ENCODE data around the gene TRIB2. TPM values are rescaled to one million over a fixed set of nuclear protein-coding genes. Genes with fewer than 3 reads are reported as not detected.
A peak's percentile ranks its signal among the peaks of the same experiment; 100 is the strongest.

TRIB2 gene
- total RNA-seq, 2 donors from 2014 or later = 166 to 170 TPM

DNA sequence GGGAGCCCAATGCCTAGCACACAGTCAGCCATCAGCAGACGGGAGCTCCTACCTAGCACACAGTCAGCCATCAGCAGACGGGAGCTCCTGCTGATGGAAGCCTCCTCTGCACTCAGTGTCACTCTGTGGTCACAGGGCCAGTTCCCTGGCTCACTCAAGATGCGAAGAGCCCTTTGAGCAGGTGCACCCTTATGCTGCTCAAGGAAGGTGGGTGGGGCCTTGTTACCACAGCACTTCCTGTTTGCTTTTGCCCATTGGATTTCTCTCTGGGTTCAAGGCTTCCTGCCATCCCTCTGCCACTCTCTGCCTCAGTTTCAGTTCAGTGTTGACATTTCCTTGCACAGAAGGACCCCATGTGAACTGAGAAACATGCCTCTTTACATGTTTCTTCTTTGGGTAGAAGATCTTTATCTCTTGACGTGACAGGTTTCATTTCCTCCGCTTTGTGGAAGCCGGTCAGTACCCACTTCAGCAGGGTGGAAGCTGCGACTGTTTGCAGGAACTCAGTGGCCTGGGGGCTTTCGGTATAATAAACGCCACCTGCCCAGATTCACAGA is 11.6 kb downstream of the TRIB2 start:
- peak; percentile 28 to 40 (median 33) for DNase-seq
- H3K9me3 ChIP-seq (ENCODE audit: control insufficient read depth, low read length, poor library complexity, severe bottlenecking) = no peaks in the 10 kb centered on the region
- H3K4me3 Mint-ChIP-seq = peak overlapping the region; percentile 79
- H3K36me3 Mint-ChIP-seq (ENCODE audit: low read depth) = peaks cover 12% of the 10 kb centered on the region
- peak overlapping the region; percentile 98 for H3K27ac Mint-ChIP-seq
- ATAC-seq = peak; percentile 85
- H3K27me3 Mint-ChIP-seq = no peaks in the 10 kb centered on the region
- H3K4me1 Mint-ChIP-seq = peaks cover 65% of the 10 kb centered on the region

DNA sequence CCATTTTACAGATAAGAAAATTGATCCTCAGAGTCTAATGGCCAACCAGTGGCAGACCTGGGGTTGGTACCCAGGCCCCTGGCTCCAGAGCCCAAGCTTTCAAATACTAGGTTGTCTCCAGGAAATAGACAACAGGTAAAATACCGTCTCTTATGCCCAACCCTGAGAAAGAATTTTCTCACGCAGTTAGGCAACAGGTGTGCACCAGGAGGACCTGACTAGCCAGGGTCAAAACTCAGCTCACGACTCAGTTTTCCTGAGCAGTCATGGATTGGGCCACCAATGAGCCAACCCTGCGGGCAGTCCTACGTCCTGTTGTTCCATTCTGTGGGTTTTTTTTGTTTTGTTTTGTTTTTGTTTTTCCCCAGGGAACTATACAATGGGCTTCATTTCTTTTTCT is 13.5 kb downstream of the TRIB2 start:
- no peaks in the 10 kb centered on the region for H3K9me3 ChIP-seq (ENCODE audit: control insufficient read depth, low read length, poor library complexity, severe bottlenecking)

DNA sequence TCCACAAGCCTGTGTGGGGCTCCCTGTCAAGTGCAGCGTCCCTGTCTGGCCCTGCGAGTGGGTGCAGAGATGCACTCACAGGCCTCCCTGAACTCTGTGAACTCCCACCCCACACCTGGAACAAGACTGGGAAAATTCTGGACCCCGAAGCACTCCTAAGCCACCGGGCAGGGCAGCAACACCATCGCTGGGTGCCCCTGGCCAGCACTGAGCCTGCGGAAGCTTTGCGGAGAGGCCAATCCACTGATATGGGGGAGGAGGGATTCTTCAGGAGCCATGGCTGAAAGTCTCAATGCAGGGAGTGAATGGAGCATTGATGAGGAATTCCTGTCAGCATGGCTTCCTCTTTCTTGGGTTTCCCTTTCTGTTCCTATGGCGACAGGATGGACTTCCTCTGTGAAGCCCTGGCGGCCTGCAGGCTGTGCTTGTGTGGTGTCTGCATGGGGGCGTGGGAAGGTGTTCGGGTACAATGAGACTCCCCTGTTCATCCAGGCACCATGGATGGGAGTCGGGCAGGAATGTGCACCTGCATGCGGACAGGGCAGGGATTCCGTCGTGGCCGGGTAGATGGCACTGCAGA is 15.1 kb downstream of the TRIB2 start:
- peak overlapping the region; percentile 31 for H3K4me3 Mint-ChIP-seq
- H3K4me1 Mint-ChIP-seq = peaks cover 74% of the 10 kb centered on the region
- no peaks in the 10 kb centered on the region for H3K9me3 ChIP-seq (ENCODE audit: control insufficient read depth, low read length, poor library complexity, severe bottlenecking)
- no peak for ATAC-seq
- peak overlapping the region; percentile 77 for H3K27ac Mint-ChIP-seq
- H3K36me3 Mint-ChIP-seq (ENCODE audit: low read depth) = peaks cover 9% of the 10 kb centered on the region
- DNase-seq = no peak
- H3K27me3 Mint-ChIP-seq = no peaks in the 10 kb centered on the region

More for the DNA sequence above, 13.5 kb downstream of the TRIB2 start:
- no peak overlapping the region for H3K4me3 Mint-ChIP-seq
- DNase-seq = no peak
- ATAC-seq = no peak
- no peaks in the 10 kb centered on the region for H3K27me3 Mint-ChIP-seq
- no peak overlapping the region for H3K27ac Mint-ChIP-seq
- peaks cover 2% of the 10 kb centered on the region for H3K36me3 Mint-ChIP-seq (ENCODE audit: low read depth)
- H3K4me1 Mint-ChIP-seq = peaks cover 64% of the 10 kb centered on the region

DNA sequence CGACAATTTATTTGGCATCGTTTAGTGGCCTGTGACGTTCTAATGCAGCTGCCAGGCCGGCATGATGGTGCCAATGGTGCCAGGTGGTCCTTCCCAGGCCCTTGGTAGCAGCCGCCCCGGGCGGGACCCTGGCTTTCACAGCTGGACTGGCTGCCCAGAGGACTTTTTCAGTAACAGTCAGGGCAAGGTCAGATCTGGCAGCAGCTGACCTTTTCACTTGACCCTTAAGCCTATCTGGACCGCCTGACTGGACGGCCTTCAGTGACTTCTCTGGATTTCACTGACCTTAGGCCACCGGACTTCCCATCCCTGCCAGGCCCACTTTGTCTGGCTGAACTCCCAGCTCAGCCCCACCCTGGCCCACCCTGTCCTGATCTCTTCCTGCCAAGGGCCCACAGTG is 15.9 kb downstream of the TRIB2 start:
- H3K4me3 Mint-ChIP-seq = peak overlapping the region; percentile 33
- ATAC-seq (no peak), DNase-seq (no peak)
- peaks cover 77% of the 10 kb centered on the region for H3K4me1 Mint-ChIP-seq
- H3K36me3 Mint-ChIP-seq (ENCODE audit: low read depth) = peaks cover 9% of the 10 kb centered on the region
- no peaks in the 10 kb centered on the region for H3K9me3 ChIP-seq (ENCODE audit: control insufficient read depth, low read length, poor library complexity, severe bottlenecking)
- no peaks in the 10 kb centered on the region for H3K27me3 Mint-ChIP-seq
- peak overlapping the region; percentile 43 for H3K27ac Mint-ChIP-seq

DNA sequence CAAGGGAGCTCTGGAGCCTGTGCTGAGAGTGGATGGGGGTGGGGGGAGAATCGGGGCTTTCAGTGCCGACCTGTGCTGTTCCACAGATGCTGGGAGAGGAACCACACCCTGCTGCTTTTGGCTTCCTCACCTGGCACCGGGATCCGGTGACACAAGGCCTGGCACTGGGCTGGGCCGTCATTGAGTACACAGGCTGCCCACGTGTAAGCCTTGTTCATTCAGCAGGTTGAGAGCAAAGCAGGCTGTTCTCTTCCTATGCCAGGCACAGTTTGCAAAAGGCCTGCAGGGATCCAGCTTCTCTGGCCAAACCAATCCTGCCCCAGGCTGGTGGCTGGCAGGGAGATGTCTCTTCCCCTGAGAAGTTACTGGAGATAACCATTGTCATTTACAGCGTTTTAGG is 17.1 kb downstream of the TRIB2 start:
- Mint-ChIP-seq H3K4me3 (no peak overlapping the region), H3K27ac (peak overlapping the region; percentile 43), H3K27me3 (no peaks in the 10 kb centered on the region), H3K36me3 (ENCODE audit: low read depth) (peaks cover 10% of the 10 kb centered on the region), H3K4me1 (peaks cover 71% of the 10 kb centered on the region)
- no peak for DNase-seq
- H3K9me3 ChIP-seq (ENCODE audit: control insufficient read depth, low read length, poor library complexity, severe bottlenecking) = no peaks in the 10 kb centered on the region
- ATAC-seq = no peak

GRCh38 chr2:12734914-12735654 is 18.3 kb downstream of the TRIB2 start:
- H3K9me3 ChIP-seq (ENCODE audit: control insufficient read depth, low read length, poor library complexity, severe bottlenecking) = no peaks in the 10 kb centered on the region
- H3K4me1 Mint-ChIP-seq = peaks cover 68% of the 10 kb centered on the region
- ATAC-seq (peak; percentile 64), DNase-seq (no peak)
- H3K36me3 Mint-ChIP-seq (ENCODE audit: low read depth) = peaks cover 12% of the 10 kb centered on the region
- H3K27me3 Mint-ChIP-seq = no peaks in the 10 kb centered on the region
- peak overlapping the region; percentile 75 for H3K4me3 Mint-ChIP-seq
- H3K27ac Mint-ChIP-seq = peak overlapping the region; percentile 90

DNA sequence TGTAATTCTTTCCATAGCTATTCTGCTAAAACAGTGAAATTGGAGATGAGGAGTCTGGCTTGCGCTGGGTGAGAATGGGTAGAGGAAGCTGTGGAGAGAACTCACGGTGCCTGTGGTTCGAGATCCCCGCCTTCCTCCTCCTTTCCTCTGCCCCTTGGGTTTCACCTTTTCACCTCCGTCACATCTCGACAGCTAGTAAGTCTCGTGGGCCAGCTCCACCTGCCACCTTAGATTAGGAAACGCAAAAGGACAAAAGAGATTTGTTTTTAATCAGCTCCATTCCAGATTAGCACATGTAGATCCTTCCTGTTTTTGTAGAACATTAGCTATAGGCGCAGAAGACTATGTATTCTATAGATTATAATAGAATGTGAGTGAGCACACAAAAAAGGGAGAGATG is 20.6 kb downstream of the TRIB2 start:
- Mint-ChIP-seq H3K4me3 (peak overlapping the region; percentile 12), H3K27ac (peak overlapping the region; percentile 90)

DNA sequence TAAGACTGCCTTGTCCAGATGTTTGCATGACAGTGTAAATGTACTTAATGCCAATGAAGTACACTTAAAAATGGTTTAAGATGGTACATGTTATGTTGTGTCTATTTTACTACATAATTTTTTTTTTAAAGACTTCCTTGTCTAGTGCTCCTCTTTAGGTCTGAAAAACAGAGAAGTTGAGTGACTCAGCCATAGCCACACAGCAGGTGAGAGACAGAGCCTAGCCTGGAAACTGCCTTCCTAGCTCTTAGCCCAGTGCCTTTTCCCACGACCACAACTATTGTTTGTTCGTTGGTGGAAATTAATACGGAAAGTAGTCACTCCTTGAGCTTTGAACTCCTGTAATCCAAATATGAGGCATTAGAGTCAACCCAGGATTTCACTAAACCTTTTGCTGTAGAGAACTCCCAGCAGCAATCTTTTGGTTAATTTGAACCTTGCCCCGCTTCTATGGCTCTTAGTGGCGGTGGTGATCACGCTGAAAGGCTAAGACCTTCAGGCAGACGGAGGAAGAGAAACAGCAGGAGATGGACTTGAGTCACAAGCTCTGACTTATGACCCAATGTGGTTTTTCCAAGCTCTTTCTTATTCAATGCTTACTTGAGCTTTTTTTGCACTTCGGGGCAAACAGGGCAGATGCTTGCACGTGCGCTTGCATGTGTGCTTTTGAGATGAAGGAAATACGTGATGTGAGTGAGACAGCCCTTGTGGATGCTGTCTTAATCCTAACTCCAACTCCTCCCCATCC is 21.2 kb downstream of the TRIB2 start:
- H3K27me3 Mint-ChIP-seq = no peaks in the 10 kb centered on the region
- no peaks in the 10 kb centered on the region for H3K9me3 ChIP-seq (ENCODE audit: control insufficient read depth, low read length, poor library complexity, severe bottlenecking)
- no peak for ATAC-seq
- peak overlapping the region; percentile 90 for H3K27ac Mint-ChIP-seq
- no peak for DNase-seq
- H3K36me3 Mint-ChIP-seq (ENCODE audit: low read depth) = peaks cover 19% of the 10 kb centered on the region
- no peak overlapping the region for H3K4me3 Mint-ChIP-seq
- H3K4me1 Mint-ChIP-seq = peaks cover 54% of the 10 kb centered on the region

More for the DNA sequence above, 20.6 kb downstream of the TRIB2 start:
- peak; percentile 79 for ATAC-seq
- no peak for DNase-seq
- no peaks in the 10 kb centered on the region for H3K9me3 ChIP-seq (ENCODE audit: control insufficient read depth, low read length, poor library complexity, severe bottlenecking)
- Mint-ChIP-seq H3K4me1 (peaks cover 56% of the 10 kb centered on the region), H3K27me3 (no peaks in the 10 kb centered on the region), H3K36me3 (ENCODE audit: low read depth) (peaks cover 18% of the 10 kb centered on the region)

- ATAC-seq (no peak), DNase-seq (no peak)
- H3K4me3 Mint-ChIP-seq = no peak overlapping the region
- H3K36me3 Mint-ChIP-seq (ENCODE audit: low read depth) = peaks cover 19% of the 10 kb centered on the region
- peak overlapping the region; percentile 90 for H3K27ac Mint-ChIP-seq
- H3K4me1 Mint-ChIP-seq = peaks cover 51% of the 10 kb centered on the region
- H3K27me3 Mint-ChIP-seq = no peaks in the 10 kb centered on the region
- no peaks in the 10 kb centered on the region for H3K9me3 ChIP-seq (ENCODE audit: control insufficient read depth, low read length, poor library complexity, severe bottlenecking)
Measured at GRCh38 chr2:12739721-12740254, 23.1 kb downstream of the TRIB2 start.

GRCh38 chr2:12741380-12741779 is 24.6 kb downstream of the TRIB2 start:
- no peak overlapping the region for H3K27ac Mint-ChIP-seq
- H3K36me3 Mint-ChIP-seq (ENCODE audit: low read depth) = peaks cover 16% of the 10 kb centered on the region
- H3K4me1 Mint-ChIP-seq = peaks cover 35% of the 10 kb centered on the region
- no peaks in the 10 kb centered on the region for H3K27me3 Mint-ChIP-seq
- no peak for ATAC-seq
- no peaks in the 10 kb centered on the region for H3K9me3 ChIP-seq (ENCODE audit: control insufficient read depth, low read length, poor library complexity, severe bottlenecking)
- no peak overlapping the region for H3K4me3 Mint-ChIP-seq
- DNase-seq = no peak

DNA sequence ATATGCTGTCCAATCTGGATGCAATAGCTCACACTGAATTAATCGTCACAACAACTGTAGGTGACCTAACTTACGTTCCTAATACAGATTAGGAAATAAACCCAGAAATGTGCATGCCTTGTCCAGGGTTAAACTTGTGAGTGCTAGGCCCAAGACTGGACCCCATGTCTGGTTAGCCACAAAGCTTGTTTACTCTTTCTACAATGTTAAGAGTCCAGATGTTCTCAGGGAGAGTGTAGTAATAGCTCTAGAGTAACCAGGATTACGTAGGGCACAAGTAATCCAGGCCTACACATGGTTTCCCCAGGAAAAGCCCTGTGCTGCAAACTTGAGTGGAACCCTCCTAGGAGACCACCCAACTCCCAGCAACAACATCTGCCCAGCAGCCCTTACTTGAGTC is 26.2 kb downstream of the TRIB2 start:
- no peaks in the 10 kb centered on the region for H3K27me3 Mint-ChIP-seq
- ATAC-seq = no peak
- no peak for DNase-seq
- H3K4me1 Mint-ChIP-seq = peaks cover 26% of the 10 kb centered on the region
- no peak overlapping the region for H3K27ac Mint-ChIP-seq
- H3K36me3 Mint-ChIP-seq (ENCODE audit: low read depth) = peaks cover 11% of the 10 kb centered on the region
- H3K9me3 ChIP-seq (ENCODE audit: control insufficient read depth, low read length, poor library complexity, severe bottlenecking) = no peaks in the 10 kb centered on the region
- H3K4me3 Mint-ChIP-seq = no peak overlapping the region

DNA sequence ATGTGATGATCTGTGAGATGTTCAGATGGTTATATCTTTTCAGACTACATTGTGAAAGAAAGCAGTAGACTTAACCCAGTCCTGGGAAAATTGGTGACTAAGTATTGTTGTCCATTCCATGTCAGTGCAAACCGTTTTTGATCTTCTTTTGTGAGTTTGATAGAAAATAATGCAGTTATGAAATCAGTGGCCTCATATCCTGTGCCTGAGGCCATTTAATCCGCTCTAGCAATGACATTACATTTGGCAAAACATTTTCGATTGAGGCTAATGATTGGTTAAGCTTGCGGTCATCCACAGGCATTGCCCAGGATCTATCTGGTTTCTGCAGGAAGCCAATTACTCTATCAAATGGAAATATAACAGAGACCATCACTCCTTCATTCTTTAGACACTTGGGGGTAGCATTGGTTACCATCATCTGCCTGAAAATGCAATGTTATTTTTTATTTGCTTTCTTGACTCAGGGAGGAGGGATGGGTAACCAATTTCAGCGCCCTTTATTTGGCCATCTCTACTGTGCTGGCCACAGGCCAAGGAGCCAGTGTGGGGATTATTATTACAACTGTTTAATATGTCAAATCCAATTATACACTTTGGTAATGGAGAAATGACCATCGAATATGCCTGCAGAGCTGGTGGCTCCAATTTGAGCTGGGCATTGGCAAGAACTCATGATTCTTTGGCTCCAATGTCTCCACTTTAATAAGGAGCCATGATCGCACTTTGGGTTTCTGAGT is 33.6 kb downstream of the TRIB2 start:
- Mint-ChIP-seq H3K4me1 (peaks cover 2% of the 10 kb centered on the region), H3K4me3 (no peak overlapping the region), H3K27ac (no peak overlapping the region), H3K36me3 (ENCODE audit: low read depth) (no peaks in the 10 kb centered on the region), H3K27me3 (no peaks in the 10 kb centered on the region)
- DNase-seq (no peak), ATAC-seq (no peak)
- H3K9me3 ChIP-seq (ENCODE audit: control insufficient read depth, low read length, poor library complexity, severe bottlenecking) = no peaks in the 10 kb centered on the region

Data from T-helper 17 cell (primary cell).